Kidney (tissue), 14 donors: ENCODE measurements around the gene LCE2D. TPM values are rescaled to one million over a fixed set of nuclear protein-coding genes. Genes with fewer than 3 reads are reported as not detected.
"Not testable (repeated sequence)": the region's sequence is repeated elsewhere in the genome, so short reads cannot be mapped to it uniquely, and the experiment has no call there.

Experiments used
- DNase-seq, 5 donors: peaks; one replicate each; pipeline ENCODE4 v3.0.0-alpha.2; 2013 to 2020
- FAIRE-seq: peaks from 2 replicates; lab custom pipeline; 2012; peaks lifted over from hg19 to GRCh38; lab: Jason Lieb, UNC
- H3K27ac ChIP-seq, 2 donors: one replicate each; pipeline ENCODE4 v1.7.0; 2013; ENCODE audit warnings: low read depth in 2 of 2, low read length in 2 of 2, inconsistent platforms in 1 of 2
- H3K27me3 ChIP-seq: one replicate; pipeline ENCODE4 v1.7.1; 2013; ENCODE audit warnings: low read length, inconsistent platforms; ENCODE audit not compliant: control insufficient read depth, insufficient read depth
- H3K36me3 ChIP-seq, 3 donors: one replicate each; pipeline versions ENCODE4 v1.7.0 to v1.7.1; 2013; ENCODE audit warnings: low read length in 3 of 3, control low read depth in 1 of 3, inconsistent platforms in 1 of 3; ENCODE audit not compliant: insufficient read depth in 3 of 3, control insufficient read depth in 2 of 3
- H3K4me1 ChIP-seq, 3 donors: one replicate each; pipeline versions ENCODE4 v1.7.0 to v1.7.1; 2013; ENCODE audit warnings: low read length in 3 of 3, inconsistent platforms in 1 of 3, low read depth in 1 of 3; ENCODE audit not compliant: control insufficient read depth in 2 of 3, insufficient read depth in 2 of 3
- H3K4me3 ChIP-seq, 3 donors: one replicate each; pipeline versions ENCODE4 v1.7.0 to v1.8.1; 2013; ENCODE audit warnings: low read length in 3 of 3, control low read depth in 1 of 3, inconsistent platforms in 1 of 3
- H3K9ac ChIP-seq, 3 donors: one replicate each; pipeline versions ENCODE4 v1.7.0 to v1.7.1; 2013; ENCODE audit warnings: low read length in 3 of 3, control low read depth in 1 of 3, inconsistent platforms in 1 of 3
- H3K9me3 ChIP-seq, 3 donors: one replicate each; pipeline versions ENCODE4 v1.7.0 to v1.7.1; 2013; ENCODE audit warnings: low read length in 3 of 3, control low read depth in 1 of 3, inconsistent platforms in 1 of 3; ENCODE audit not compliant: control insufficient read depth in 2 of 3, insufficient read depth in 1 of 3
- CTCF ChIP-seq: IDR thresholded peaks from 3 replicates; pipeline ENCODE4 v1.5.1; 2012; ENCODE audit warnings: mild to moderate bottlenecking, moderate library complexity, borderline replicate concordance; ENCODE audit not compliant: insufficient read depth; ENCODE audit errors: extremely low read depth
- intact Hi-C: fragments of 100-400 bp; cut with DNase I; formaldehyde crosslinking; loops from one replicate; pipeline ENCODE4 v1.11.1; 2022
- polyA plus RNA-seq: library from polyadenylated mRNA; stranded (reverse); fragments of 350-450 nt; fragmentation: Illumina TruSeq; extraction: RNeasy Lipid Tissue Mini Kit (QIAGEN cat#74804); gene quantifications from one replicate; pipeline ENCODE4 v1.2.3, GENCODE V29; 2014; ENCODE audit warnings: low read depth, low replicate concordance; ENCODE audit not compliant: insufficient read depth
- total RNA-seq: library from RNA; stranded (reverse); fragmentation: NEBNext Ultra II Directional; extraction: Animal tissue kit (Norgen Biotek cat#: 25700); gene quantifications from one replicate; pipeline ENCODE4 v1.2.1, GENCODE V29; 2021
- donor health status: control.
- donor health status: control.
- donor health status: control.
- donor health status: control.
- donor health status: control.
- donor health status: DM: yes; HTN: yes; CAD: no.
- donor health status: Normal renal cell carcinoma (clear cell type).

Gene LCE2D
- total and polyA plus RNA-seq, 2 donors from 2014 or later = not detected

GRCh38 chr1:152656459-152656858 lies 6.7 kb upstream of the LCE2D start:
- intact Hi-C loops = no loop called here
- no peaks in the 10 kb centered on the region for H3K36me3 ChIP-seq
- FAIRE-seq (no peak), DNase-seq (no peak)
- no peaks in the 10 kb centered on the region for H3K4me1 ChIP-seq
- no peaks in the 10 kb centered on the region for H3K9me3 ChIP-seq
- H3K4me3 ChIP-seq = no peak overlapping the region
- H3K27ac ChIP-seq = no peak overlapping the region
- H3K9ac ChIP-seq = no peak overlapping the region
- H3K27me3 ChIP-seq = no peaks in the 10 kb centered on the region
- no peak for TF ChIP-seq CTCF

DNA sequence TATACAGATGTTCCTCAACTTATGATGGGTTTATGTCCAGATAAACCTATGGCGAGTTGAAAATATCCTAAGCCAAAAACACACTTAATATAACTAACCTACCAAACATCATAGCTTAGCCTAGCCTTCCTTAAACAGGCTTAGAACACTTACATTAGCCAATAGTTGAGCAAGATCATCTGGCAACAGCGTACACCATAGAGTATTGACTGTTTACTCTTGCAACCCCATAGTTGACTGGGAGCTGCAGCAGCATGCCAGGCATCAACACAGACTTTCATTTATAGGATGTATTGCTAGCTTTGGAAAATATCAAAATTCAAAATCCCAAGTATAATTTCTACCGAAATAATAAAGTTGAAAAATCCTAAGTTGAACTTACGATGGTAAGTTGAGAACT lies 5.5 kb upstream of the LCE2D start:
- H3K4me1 ChIP-seq = no peaks in the 10 kb centered on the region
- no peak overlapping the region for H3K4me3 ChIP-seq
- no peaks in the 10 kb centered on the region for H3K9me3 ChIP-seq
- H3K9ac ChIP-seq = no peak overlapping the region
- TF ChIP-seq CTCF = no peak
- intact Hi-C loops = no loop called here
- no peaks in the 10 kb centered on the region for H3K36me3 ChIP-seq
- FAIRE-seq (no peak), DNase-seq (no peak)
- no peaks in the 10 kb centered on the region for H3K27me3 ChIP-seq
- H3K27ac ChIP-seq = peak overlapping the region in 1 of 2 donors; percentile 9

- H3K36me3 ChIP-seq = no peaks in the 10 kb centered on the region
- DNase-seq = peak in 3 of 5 donors; percentile 7 to 40 (median 12)
- no peak for FAIRE-seq
- no peak for TF ChIP-seq CTCF
- H3K9me3 ChIP-seq = no peaks in the 10 kb centered on the region
- H3K9ac ChIP-seq = no peak overlapping the region
- intact Hi-C loops = no loop called here
- no peak overlapping the region for H3K27ac ChIP-seq
- no peaks in the 10 kb centered on the region for H3K27me3 ChIP-seq
- H3K4me3 ChIP-seq = no peak overlapping the region
- no peaks in the 10 kb centered on the region for H3K4me1 ChIP-seq
Measured at GRCh38 chr1:152658649-152659048, 4.5 kb upstream of the LCE2D start.

DNA sequence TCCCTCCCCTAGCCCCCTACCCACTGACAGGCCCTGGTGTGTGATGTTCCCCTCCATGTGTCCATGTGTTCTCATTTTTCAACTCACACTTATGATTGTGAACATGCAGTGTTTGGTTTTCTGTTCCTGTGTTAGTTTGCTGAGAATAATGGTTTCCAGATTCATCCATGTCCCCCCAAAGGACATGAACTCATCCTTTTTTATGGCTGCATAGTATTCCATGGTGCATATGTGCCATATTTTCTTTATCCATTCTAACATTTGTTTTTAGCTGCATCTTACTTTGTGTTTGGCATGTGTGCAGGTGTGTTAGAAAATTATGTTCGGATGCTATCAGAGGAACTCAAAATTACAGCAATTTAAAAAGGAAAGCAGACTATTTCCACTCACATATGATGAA lies 3.0 kb downstream of the LCE2D start:
- H3K4me3 ChIP-seq, H3K27ac ChIP-seq, H3K9me3 ChIP-seq, H3K4me1 ChIP-seq, FAIRE-seq, H3K27me3 ChIP-seq, intact Hi-C loops, H3K9ac ChIP-seq, H3K36me3 ChIP-seq, DNase-seq: not testable (repeated sequence)
